Stomach (tissue), 4 donors: Measurements from ENCODE around the gene ASTN2.

Source experiments
- CTCF ChIP-seq, 7 experiments: fragments of 450-650 bp in 4 of 7; fragments of 200-600 bp in 3 of 7; sonication (generic) in 3 of 7; IDR thresholded peaks; one replicate each; pipeline ENCODE4 v1.5.1; 2016 to 2019; ENCODE audit warnings: antibody characterized with exemption in 7 of 7, control low read depth in 2 of 7, mild to moderate bottlenecking in 1 of 7
- EP300 ChIP-seq: sonication (generic); formaldehyde crosslinking; IDR thresholded peaks from one replicate; pipeline ENCODE4 v1.6.1; 2017; ENCODE audit warnings: antibody characterized with exemption

DNA sequence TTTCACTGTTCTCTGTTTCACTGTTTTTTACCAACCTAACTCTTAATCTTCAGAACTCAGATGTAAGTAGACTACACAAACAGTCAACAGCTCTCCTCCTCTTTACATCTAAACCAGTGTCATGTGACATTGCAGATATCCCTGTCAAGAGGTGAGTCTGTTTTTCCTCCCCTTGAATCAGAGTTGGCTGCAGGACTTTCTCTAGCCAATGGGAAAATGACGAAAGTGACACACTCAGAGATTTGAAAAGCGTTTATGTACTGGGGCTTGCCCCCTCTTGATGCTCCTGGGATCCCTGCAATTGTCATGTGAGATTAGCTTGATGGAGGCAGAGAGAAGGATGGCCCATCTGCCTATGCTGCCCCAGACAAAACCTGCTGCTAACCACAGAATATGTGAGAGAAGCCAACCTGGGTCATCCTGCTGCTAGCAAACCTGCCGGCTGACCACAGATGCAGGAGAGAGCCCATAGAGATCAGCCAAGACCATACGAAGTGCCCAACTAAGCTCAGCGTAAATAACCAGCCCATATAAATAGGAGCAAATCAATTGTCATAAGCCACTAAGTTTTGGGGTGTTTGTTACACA is 111.1 kb downstream of the ASTN2 start:
- TF ChIP-seq EP300 (no peak), CTCF (IDR thresholded peaks at IDR 0.05) (no peak)
